ENCODE data around the gene MUC4.
A peak's percentile ranks its signal among the peaks of the same experiment; 100 is the strongest.
"Not testable (repeated sequence)": the region's sequence is repeated elsewhere in the genome, so short reads cannot be mapped to it uniquely, and the experiment has no call there.

Gene MUC4

GRCh38 chr3:195828762-195829161 lies 17.0 kb upstream of the MUC4 start:
- Histone ChIP-seq H2BK120ac (ENCODE audit: low read depth, low read length) (no peak overlapping the region), H3K36me3 (ENCODE audit: control insufficient read depth, insufficient read depth, low read length) (no peaks in the 10 kb centered on the region), H3K27ac (ENCODE audit: low read depth, low read length) (no peak overlapping the region), H3K79me1 (ENCODE audit: low read length) (no peaks in the 10 kb centered on the region), H3K9ac (ENCODE audit: low read length) (no peak overlapping the region), H4K8ac (ENCODE audit: low read depth, low read length) (no peak overlapping the region), H4K5ac (ENCODE audit: low read length) (no peak overlapping the region), H3K4me2 (ENCODE audit: low read length) (no peak overlapping the region), H2BK15ac (replicated peaks; ENCODE audit: low read depth) (no peak overlapping the region), H3K23ac (ENCODE audit: low read length) (no peak overlapping the region), H3K27me3 (ENCODE audit: insufficient read depth, low read length, poor library complexity) (no peaks in the 10 kb centered on the region), H3K4ac (ENCODE audit: low read depth, low read length) (no peak overlapping the region), H3K79me2 (ENCODE audit: control insufficient read depth, insufficient read depth, low read length) (no peaks in the 10 kb centered on the region), H2BK5ac (ENCODE audit: low read length) (no peak overlapping the region), H3K4me1 (ENCODE audit: control insufficient read depth, low read depth, low read length) (no peaks in the 10 kb centered on the region), H2AK5ac (ENCODE audit: low read length) (no peak overlapping the region), H3K56ac (ENCODE audit: low read length) (no peak overlapping the region), H3K18ac (ENCODE audit: low read length) (no peak overlapping the region), H3K4me3 (ENCODE audit: low read length) (no peak overlapping the region)
- DNase-seq = no peak
- no CpG with 5 or more reads among the region's 9 CpGs for WGBS (ENCODE audit: extremely low coverage, insufficient coverage, low lambda C conversion rate)

DNA sequence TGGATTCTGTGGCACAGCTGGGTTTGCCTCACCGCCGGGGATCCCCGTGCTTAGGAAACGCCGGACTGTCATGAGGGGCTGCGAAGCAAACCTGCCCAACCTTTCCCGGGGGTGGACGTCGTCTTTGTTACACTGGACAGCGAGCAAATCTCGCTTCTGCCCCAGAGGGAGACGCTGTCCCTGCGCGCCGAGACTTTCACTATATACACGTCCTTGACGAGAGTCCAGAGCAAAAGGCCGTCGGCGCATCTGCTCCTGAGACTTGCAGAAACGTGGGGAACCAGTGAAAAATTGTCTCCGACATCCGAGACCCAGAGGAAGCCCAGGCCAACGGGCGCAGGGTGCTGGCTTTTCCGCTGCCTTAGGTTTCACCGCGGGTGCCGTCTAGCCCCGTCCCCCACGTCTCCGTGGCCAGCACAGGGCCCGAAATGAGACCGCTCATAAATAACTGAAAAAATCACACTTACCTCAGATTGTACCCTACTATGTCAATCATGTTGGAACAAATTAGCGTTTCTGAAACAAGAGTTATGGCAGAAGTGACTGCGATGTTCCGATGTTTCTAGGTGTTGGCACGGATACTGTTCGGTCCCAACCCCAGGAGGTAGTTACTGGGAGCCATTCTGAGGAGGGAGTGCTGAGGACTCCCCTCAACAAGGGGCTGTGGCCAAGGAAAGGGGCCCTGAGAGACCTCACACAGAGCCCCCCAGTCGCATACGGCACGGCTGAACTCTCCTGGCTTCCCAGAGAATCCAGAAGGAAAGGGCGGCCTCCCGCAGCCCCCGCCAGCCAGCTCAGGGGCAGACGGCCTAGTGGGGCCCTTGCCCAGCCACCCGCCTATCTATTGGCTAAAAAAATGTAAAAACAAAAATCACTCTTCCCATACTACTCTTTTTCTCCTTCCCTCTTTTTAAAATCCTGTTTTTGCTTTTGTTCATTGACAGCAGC lies 14.4 kb upstream of the MUC4 start:
- Histone ChIP-seq H2BK5ac (ENCODE audit: low read length) (no peak overlapping the region), H2BK120ac (ENCODE audit: low read depth, low read length) (no peak overlapping the region), H3K18ac (ENCODE audit: low read length) (no peak overlapping the region), H3K27ac (ENCODE audit: low read depth, low read length) (no peak overlapping the region), H3K79me2 (ENCODE audit: control insufficient read depth, insufficient read depth, low read length) (no peaks in the 10 kb centered on the region), H3K36me3 (ENCODE audit: control insufficient read depth, insufficient read depth, low read length) (no peaks in the 10 kb centered on the region), H3K27me3 (ENCODE audit: insufficient read depth, low read length, poor library complexity) (no peaks in the 10 kb centered on the region), H2BK15ac (replicated peaks; ENCODE audit: low read depth) (no peak overlapping the region), H3K4me2 (ENCODE audit: low read length) (no peak overlapping the region), H4K5ac (ENCODE audit: low read length) (no peak overlapping the region), H2AK5ac (ENCODE audit: low read length) (no peak overlapping the region), H3K9ac (ENCODE audit: low read length) (no peak overlapping the region), H4K8ac (ENCODE audit: low read depth, low read length) (no peak overlapping the region), H3K4me1 (ENCODE audit: control insufficient read depth, low read depth, low read length) (no peaks in the 10 kb centered on the region), H3K4me3 (ENCODE audit: low read length) (no peak overlapping the region), H3K56ac (ENCODE audit: low read length) (peak overlapping the region; percentile 15), H3K23ac (ENCODE audit: low read length) (no peak overlapping the region), H3K4ac (ENCODE audit: low read depth, low read length) (no peak overlapping the region), H3K79me1 (ENCODE audit: low read length) (no peaks in the 10 kb centered on the region)
- no peak for DNase-seq
- no CpG with 5 or more reads among the region's 47 CpGs for WGBS (ENCODE audit: extremely low coverage, insufficient coverage, low lambda C conversion rate)

DNA sequence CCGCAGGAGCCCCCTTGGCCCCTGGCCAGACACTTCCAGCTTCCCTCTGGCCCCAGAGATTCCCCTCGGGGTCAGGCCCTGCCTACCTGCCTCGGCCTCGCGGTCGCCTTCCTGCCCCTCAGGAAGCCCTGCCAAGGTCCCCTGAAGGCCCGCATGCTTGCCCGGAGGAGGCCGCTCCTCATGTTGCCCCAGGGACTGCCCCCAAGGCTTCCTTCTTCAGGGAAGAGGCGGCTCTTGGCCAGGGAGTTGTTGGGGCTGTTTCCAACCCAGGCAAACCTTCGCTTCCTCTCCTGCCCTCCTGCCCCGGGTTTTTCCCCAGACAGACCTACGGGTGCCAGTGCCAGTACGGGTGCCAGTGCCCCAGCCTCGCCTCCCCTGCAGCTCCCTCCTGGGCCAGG lies 13.5 kb upstream of the MUC4 start:
- Histone ChIP-seq H3K56ac (ENCODE audit: low read length) (no peak overlapping the region), H4K5ac (ENCODE audit: low read length) (no peak overlapping the region), H3K4me3 (ENCODE audit: low read length) (no peak overlapping the region), H3K27ac (ENCODE audit: low read depth, low read length) (no peak overlapping the region), H3K79me1 (ENCODE audit: low read length) (no peaks in the 10 kb centered on the region), H3K18ac (ENCODE audit: low read length) (no peak overlapping the region), H3K4me2 (ENCODE audit: low read length) (no peak overlapping the region), H3K36me3 (ENCODE audit: control insufficient read depth, insufficient read depth, low read length) (no peaks in the 10 kb centered on the region), H3K79me2 (ENCODE audit: control insufficient read depth, insufficient read depth, low read length) (no peaks in the 10 kb centered on the region), H3K9ac (ENCODE audit: low read length) (no peak overlapping the region), H4K8ac (ENCODE audit: low read depth, low read length) (no peak overlapping the region), H3K23ac (ENCODE audit: low read length) (no peak overlapping the region), H3K4me1 (ENCODE audit: control insufficient read depth, low read depth, low read length) (no peaks in the 10 kb centered on the region), H3K4ac (ENCODE audit: low read depth, low read length) (no peak overlapping the region), H2BK120ac (ENCODE audit: low read depth, low read length) (no peak overlapping the region), H2BK5ac (ENCODE audit: low read length) (no peak overlapping the region), H2AK5ac (ENCODE audit: low read length) (no peak overlapping the region), H2BK15ac (replicated peaks; ENCODE audit: low read depth) (no peak overlapping the region), H3K27me3 (ENCODE audit: insufficient read depth, low read length, poor library complexity) (no peaks in the 10 kb centered on the region)
- DNase-seq = no peak
- no CpG with 5 or more reads among the region's 15 CpGs for WGBS (ENCODE audit: extremely low coverage, insufficient coverage, low lambda C conversion rate)

DNA sequence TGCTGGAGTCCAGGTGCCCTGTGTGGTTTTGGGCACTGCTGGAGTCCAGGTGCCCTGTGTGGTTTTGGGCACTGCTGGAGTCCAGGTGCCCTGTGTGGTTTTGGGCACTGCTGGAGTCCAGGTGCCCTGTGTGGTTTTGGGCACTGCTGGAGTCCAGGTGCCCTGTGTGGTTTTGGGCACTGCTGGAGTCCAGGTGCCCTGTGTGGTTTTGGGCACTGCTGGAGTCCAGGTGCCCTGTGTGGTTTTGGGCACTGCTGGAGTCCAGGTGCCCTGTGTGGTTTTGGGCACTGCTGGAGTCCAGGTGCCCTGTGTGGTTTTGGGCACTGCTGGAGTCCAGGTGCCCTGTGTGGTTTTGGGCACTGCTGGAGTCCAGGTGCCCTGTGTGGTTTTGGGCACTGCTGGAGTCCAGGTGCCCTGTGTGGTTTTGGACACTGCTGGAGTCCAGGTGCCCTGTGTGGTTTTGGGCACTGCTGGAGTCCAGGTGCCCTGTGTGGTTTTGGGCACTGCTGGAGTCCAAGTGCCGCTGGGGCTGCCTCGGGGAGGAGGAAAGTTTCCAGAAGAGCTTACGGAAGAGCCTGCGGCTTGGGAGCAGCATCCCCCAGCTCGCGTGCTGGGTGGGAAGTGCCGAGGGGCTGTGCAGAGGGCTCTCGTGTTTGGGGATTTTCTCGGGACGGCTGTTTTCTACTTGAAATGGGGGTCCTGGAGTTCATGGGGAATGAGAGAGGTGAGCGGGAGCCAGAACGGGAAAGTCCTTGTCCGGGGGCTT lies 12.9 kb upstream of the MUC4 start:
- not testable (repeated sequence) for H2BK120ac ChIP-seq (ENCODE audit: low read depth, low read length); H3K36me3 ChIP-seq (ENCODE audit: control insufficient read depth, insufficient read depth, low read length); H3K9ac ChIP-seq (ENCODE audit: low read length); H3K56ac ChIP-seq (ENCODE audit: low read length); H3K18ac ChIP-seq (ENCODE audit: low read length); H3K4me1 ChIP-seq (ENCODE audit: control insufficient read depth, low read depth, low read length); H3K4me2 ChIP-seq (ENCODE audit: low read length); H2BK15ac ChIP-seq (replicated peaks; ENCODE audit: low read depth); H3K23ac ChIP-seq (ENCODE audit: low read length); DNase-seq; H3K27ac ChIP-seq (ENCODE audit: low read depth, low read length); H2AK5ac ChIP-seq (ENCODE audit: low read length); H4K8ac ChIP-seq (ENCODE audit: low read depth, low read length); H3K27me3 ChIP-seq (ENCODE audit: insufficient read depth, low read length, poor library complexity); H3K4ac ChIP-seq (ENCODE audit: low read depth, low read length); H3K79me1 ChIP-seq (ENCODE audit: low read length); H3K79me2 ChIP-seq (ENCODE audit: control insufficient read depth, insufficient read depth, low read length); H2BK5ac ChIP-seq (ENCODE audit: low read length); H4K5ac ChIP-seq (ENCODE audit: low read length); H3K4me3 ChIP-seq (ENCODE audit: low read length)
- no CpG with 5 or more reads among the region's 13 CpGs for WGBS (ENCODE audit: extremely low coverage, insufficient coverage, low lambda C conversion rate)

DNA sequence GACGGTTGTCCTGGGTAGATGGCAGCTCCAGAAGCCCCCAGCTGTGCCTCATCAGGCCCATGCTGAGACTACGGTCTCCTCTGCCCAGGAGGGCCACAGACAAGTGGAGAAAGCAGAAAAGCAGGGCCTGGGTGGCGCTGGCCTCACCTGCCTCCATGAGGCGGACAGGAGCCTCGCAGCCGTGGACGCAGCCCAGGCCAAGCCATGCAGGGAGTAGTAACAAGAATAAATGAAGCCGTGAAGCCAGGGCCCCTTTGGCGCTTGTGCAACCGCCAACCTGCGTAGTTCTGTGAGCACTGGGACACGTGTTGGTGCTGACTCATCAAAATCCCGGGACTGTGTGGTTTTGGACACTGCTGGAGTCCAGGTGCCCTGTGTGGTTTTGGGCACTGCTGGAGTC lies 12.3 kb upstream of the MUC4 start:
- Histone ChIP-seq H3K4me2 (ENCODE audit: low read length) (no peak overlapping the region), H2BK15ac (replicated peaks; ENCODE audit: low read depth) (no peak overlapping the region), H3K4me3 (ENCODE audit: low read length) (no peak overlapping the region), H4K8ac (ENCODE audit: low read depth, low read length) (no peak overlapping the region), H3K9ac (ENCODE audit: low read length) (no peak overlapping the region), H3K27ac (ENCODE audit: low read depth, low read length) (no peak overlapping the region), H3K23ac (ENCODE audit: low read length) (no peak overlapping the region), H3K27me3 (ENCODE audit: insufficient read depth, low read length, poor library complexity) (no peaks in the 10 kb centered on the region), H3K36me3 (ENCODE audit: control insufficient read depth, insufficient read depth, low read length) (no peaks in the 10 kb centered on the region), H3K4me1 (ENCODE audit: control insufficient read depth, low read depth, low read length) (no peaks in the 10 kb centered on the region), H3K18ac (ENCODE audit: low read length) (no peak overlapping the region), H2BK120ac (ENCODE audit: low read depth, low read length) (no peak overlapping the region), H3K79me1 (ENCODE audit: low read length) (no peaks in the 10 kb centered on the region), H3K56ac (ENCODE audit: low read length) (no peak overlapping the region), H3K79me2 (ENCODE audit: control insufficient read depth, insufficient read depth, low read length) (no peaks in the 10 kb centered on the region), H4K5ac (ENCODE audit: low read length) (no peak overlapping the region), H2AK5ac (ENCODE audit: low read length) (no peak overlapping the region), H2BK5ac (ENCODE audit: low read length) (no peak overlapping the region), H3K4ac (ENCODE audit: low read depth, low read length) (no peak overlapping the region)
- no CpG with 5 or more reads among the region's 13 CpGs for WGBS (ENCODE audit: extremely low coverage, insufficient coverage, low lambda C conversion rate)
- DNase-seq = no peak
